CD4-positive, alpha-beta memory T cell (primary cell): ENCODE measurements around the gene CNMD. TPM values are rescaled to one million over a fixed set of nuclear protein-coding genes. Genes with fewer than 3 reads are reported as not detected.

ENCODE experiments used
- CTCF ChIA-PET: fragments of 350-600 bp; sonication (Branson Sonifier 250); formaldehyde crosslinking; loops from one replicate; lab custom pipeline; 2021; ENCODE audit warnings: inconsistent platforms; ENCODE audit not compliant: partially characterized antibody; lab: Charles Lee
- POLR2A ChIA-PET: fragments of 350-600 bp; sonication (Branson Sonifier 250); formaldehyde crosslinking; loops from one replicate; lab custom pipeline; 2021; ENCODE audit not compliant: partially characterized antibody; lab: Charles Lee
- DNase-seq, 5 donors: peaks; one replicate each; pipeline versions ENCODE4 v3.0.0 to v3.0.0-alpha.2; 2020 to 2022; ENCODE audit warnings: mixed read lengths in 1 of 5
- H3K27ac ChIP-seq: one replicate; pipeline ENCODE4 v1.7.0; 2013; ENCODE audit warnings: low read depth, low read length
- H3K27me3 ChIP-seq: 2 replicates; pipeline ENCODE4 v1.7.0; 2013; ENCODE audit warnings: mild to moderate bottlenecking, low read length, moderate library complexity; ENCODE audit not compliant: insufficient read depth
- H3K36me3 ChIP-seq: 2 replicates; pipeline ENCODE4 v1.7.0; 2013; ENCODE audit warnings: mild to moderate bottlenecking, low read length, moderate library complexity; ENCODE audit not compliant: insufficient read depth
- H3K4me1 ChIP-seq: 2 replicates; pipeline ENCODE4 v1.7.0; 2013; ENCODE audit warnings: mild to moderate bottlenecking, low read length, moderate library complexity; ENCODE audit not compliant: insufficient read depth
- H3K4me3 ChIP-seq, 2 donors: one replicate each; pipeline ENCODE4 v1.7.0; 2013; ENCODE audit warnings: low read length in 2 of 2, mild to moderate bottlenecking in 1 of 2
- H3K9me3 ChIP-seq, 2 donors: one replicate each; pipeline ENCODE4 v1.7.0; 2013; ENCODE audit warnings: low read length in 2 of 2, control low read depth in 1 of 2; ENCODE audit not compliant: control insufficient read depth in 1 of 2
- H3K27ac Mint-ChIP-seq, 7 donors: one replicate each; pipeline ENCODE4 v1.8.0; 2020 to 2021; ENCODE audit warnings: mixed read lengths in 7 of 7, mild to moderate bottlenecking in 6 of 7, inconsistent platforms in 3 of 7, moderate library complexity in 3 of 7
- H3K27me3 Mint-ChIP-seq, 2 donors: one replicate each; pipeline ENCODE4 v1.8.0; 2020 to 2021; ENCODE audit warnings: mixed read lengths in 2 of 2
- H3K36me3 Mint-ChIP-seq, 2 donors: one replicate each; pipeline ENCODE4 v1.8.0; 2020 to 2021; ENCODE audit warnings: mixed read lengths in 2 of 2, inconsistent platforms in 1 of 2, mild to moderate bottlenecking in 1 of 2
- H3K4me1 Mint-ChIP-seq, 4 donors: one replicate each; pipeline ENCODE4 v1.8.0; 2020 to 2021; ENCODE audit warnings: mixed read lengths in 4 of 4, mild to moderate bottlenecking in 1 of 4
- H3K4me3 Mint-ChIP-seq, 8 donors: one replicate each; pipeline ENCODE4 v1.8.0; 2020 to 2021; ENCODE audit warnings: mixed read lengths in 8 of 8, mild to moderate bottlenecking in 7 of 8, moderate library complexity in 6 of 8, inconsistent platforms in 3 of 8
- H3K9me3 Mint-ChIP-seq, 8 donors: one replicate each; pipeline ENCODE4 v1.8.0; 2020 to 2021; ENCODE audit warnings: mixed read lengths in 8 of 8, mild to moderate bottlenecking in 5 of 8, inconsistent platforms in 3 of 8, moderate library complexity in 1 of 8
- intact Hi-C: fragments of 100-400 bp; cut with micrococcal nuclease; formaldehyde crosslinking; loops from one replicate; pipeline ENCODE4 v1.15.1; 2023
- polyA plus RNA-seq, 2 donors: library from polyadenylated mRNA; unstranded; fragments of 300-500 nt; fragmentation: Illumina TruSeq; gene quantifications; one replicate each; pipeline ENCODE4 v1.2.3, GENCODE V29; 2021
- total RNA-seq, 2 experiments: library from RNA; stranded (reverse); gene quantifications; one replicate each; pipeline ENCODE4 v1.2.3, GENCODE V29; 2021

CNMD gene
- total and polyA plus RNA-seq, 4 experiments from 2014 or later: not detected

- no peak for DNase-seq
- CTCF ChIA-PET: no interaction called here
- no peaks in the 10 kb centered on the region for H3K36me3 Mint-ChIP-seq
- Histone ChIP-seq H3K9me3 (no peaks in the 10 kb centered on the region), H3K27me3 (no peaks in the 10 kb centered on the region), H3K36me3 (no peaks in the 10 kb centered on the region), H3K27ac (no peak overlapping the region), H3K4me1 (no peaks in the 10 kb centered on the region), H3K4me3 (no peak overlapping the region)
- intact Hi-C loops: no loop called here
- H3K27ac Mint-ChIP-seq: no peak overlapping the region
- no peaks in the 10 kb centered on the region for H3K4me1 Mint-ChIP-seq
- H3K9me3 Mint-ChIP-seq: peaks cover 0 to 15% (median 4%) of the 10 kb centered on the region in 8 donors
- H3K27me3 Mint-ChIP-seq: peaks cover 29 to 37% of the 10 kb centered on the region in 2 donors
- no peak overlapping the region for H3K4me3 Mint-ChIP-seq
- POLR2A ChIA-PET: no interaction called here
Measured at GRCh38 chr13:52744842-52745375, 5.3 kb upstream of the CNMD start.

DNA sequence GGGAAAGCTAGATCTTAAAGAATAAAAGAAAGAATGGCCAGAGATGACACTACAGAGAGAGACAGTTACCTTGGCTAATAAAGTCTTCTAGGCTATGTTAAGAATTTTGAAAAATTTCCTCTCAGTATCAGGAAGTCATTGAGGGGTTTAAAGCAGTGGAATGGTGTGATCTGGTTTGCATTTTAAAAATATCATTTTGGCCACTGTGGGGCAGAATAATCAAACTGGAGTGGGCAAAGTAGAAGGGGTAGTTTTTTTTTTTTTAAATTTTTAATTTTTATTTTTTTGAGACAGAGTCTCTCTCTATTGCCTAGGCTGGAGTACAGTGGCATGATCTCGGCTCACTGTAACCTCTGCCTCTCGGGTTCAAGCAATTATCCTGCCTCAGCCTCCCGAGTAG, 4.4 kb upstream of the CNMD start:
- DNase-seq: no peak
- Histone ChIP-seq H3K9me3 (no peaks in the 10 kb centered on the region), H3K4me1 (no peaks in the 10 kb centered on the region), H3K36me3 (no peaks in the 10 kb centered on the region), H3K27me3 (no peaks in the 10 kb centered on the region), H3K27ac (no peak overlapping the region), H3K4me3 (no peak overlapping the region)
- Mint-ChIP-seq H3K36me3 (no peaks in the 10 kb centered on the region), H3K9me3 (peaks cover 0 to 15% (median 4%) of the 10 kb centered on the region in 8 donors), H3K27me3 (peaks cover 32 to 39% of the 10 kb centered on the region in 2 donors), H3K4me3 (no peak overlapping the region), H3K4me1 (no peaks in the 10 kb centered on the region), H3K27ac (no peak overlapping the region)
- intact Hi-C loops: no loop called here
- ChIA-PET POLR2A (no interaction called here), CTCF (no interaction called here)

DNA sequence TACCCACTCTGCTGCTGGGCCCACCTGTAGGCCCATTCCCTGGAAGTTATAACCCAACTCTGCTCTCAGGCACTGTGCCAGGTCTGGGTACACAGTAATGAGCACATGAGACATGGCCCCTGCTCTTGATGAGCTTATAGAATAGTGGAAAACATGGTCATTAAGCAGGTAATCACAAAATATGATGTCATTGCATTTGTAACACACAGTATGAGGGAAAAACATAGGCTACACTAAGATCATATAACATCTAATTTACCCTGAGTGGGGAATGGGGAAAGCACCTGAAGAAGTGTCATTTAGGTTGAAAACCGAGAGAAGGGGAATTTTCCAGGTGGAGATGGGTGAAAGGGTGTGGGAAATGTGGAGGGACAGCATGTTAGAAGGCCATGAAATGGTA, 3.9 kb upstream of the CNMD start:
- POLR2A ChIA-PET: no interaction called here
- H3K4me3 Mint-ChIP-seq: no peak overlapping the region
- H3K36me3 ChIP-seq: no peaks in the 10 kb centered on the region
- H3K9me3 Mint-ChIP-seq: peaks cover 0 to 15% (median 4%) of the 10 kb centered on the region in 8 donors
- H3K27me3 ChIP-seq: no peaks in the 10 kb centered on the region
- no peak for DNase-seq
- H3K4me1 ChIP-seq: no peaks in the 10 kb centered on the region
- no peaks in the 10 kb centered on the region for H3K9me3 ChIP-seq
- peaks cover 0 to 1% (median under 1%) of the 10 kb centered on the region in 4 donors for H3K4me1 Mint-ChIP-seq
- H3K36me3 Mint-ChIP-seq: no peaks in the 10 kb centered on the region
- peak overlapping the region in 1 of 7 donors; percentile 42 for H3K27ac Mint-ChIP-seq
- H3K4me3 ChIP-seq: no peak overlapping the region
- CTCF ChIA-PET: no interaction called here
- intact Hi-C loops: no loop called here
- no peak overlapping the region for H3K27ac ChIP-seq
- H3K27me3 Mint-ChIP-seq: peaks cover 33 to 40% of the 10 kb centered on the region in 2 donors

GRCh38 chr13:52738719-52739467, 727 bp downstream of the CNMD start:
- Mint-ChIP-seq H3K4me3 (peak overlapping the region in 2 of 8 donors; percentile 24 to 27), H3K27me3 (peaks cover 40 to 43% of the 10 kb centered on the region in 2 donors), H3K4me1 (peaks cover 0 to 8% (median 1%) of the 10 kb centered on the region in 4 donors), H3K36me3 (no peaks in the 10 kb centered on the region), H3K27ac (no peak overlapping the region), H3K9me3 (peaks cover 0 to 14% (median 4%) of the 10 kb centered on the region in 8 donors)
- Histone ChIP-seq H3K9me3 (no peaks in the 10 kb centered on the region), H3K4me1 (no peaks in the 10 kb centered on the region), H3K27ac (no peak overlapping the region), H3K4me3 (no peak overlapping the region), H3K36me3 (no peaks in the 10 kb centered on the region), H3K27me3 (no peaks in the 10 kb centered on the region)
- intact Hi-C loops: no loop called here
- DNase-seq: no peak
- CTCF ChIA-PET: interaction anchor here (0.7 to 1.2 kb wide), 3 partner anchors 9 to 36 kb away, joined by 3 read pairs; no protein-coding TSS in a partner anchor
- POLR2A ChIA-PET: no interaction called here

- Mint-ChIP-seq H3K27me3 (peaks cover 41 to 45% of the 10 kb centered on the region in 2 donors), H3K36me3 (no peaks in the 10 kb centered on the region), H3K9me3 (peaks cover 0 to 9% (median 4%) of the 10 kb centered on the region in 8 donors), H3K4me3 (peak overlapping the region in 2 of 8 donors; percentile 17 to 23), H3K4me1 (peaks cover 0 to 8% (median 1%) of the 10 kb centered on the region in 4 donors), H3K27ac (no peak overlapping the region)
- Histone ChIP-seq H3K4me3 (no peak overlapping the region), H3K36me3 (no peaks in the 10 kb centered on the region), H3K4me1 (no peaks in the 10 kb centered on the region), H3K9me3 (no peaks in the 10 kb centered on the region), H3K27me3 (no peaks in the 10 kb centered on the region), H3K27ac (no peak overlapping the region)
- POLR2A ChIA-PET: no interaction called here
- intact Hi-C loops: no loop called here
- DNase-seq: no peak
- CTCF ChIA-PET: interaction anchor here (1.2 kb wide), 2 partner anchors 9 to 10 kb away, joined by 3 read pairs; no protein-coding TSS in a partner anchor
Measured at GRCh38 chr13:52737965-52738364, 1.7 kb downstream of the CNMD start.

- Histone ChIP-seq H3K36me3 (no peaks in the 10 kb centered on the region), H3K4me3 (no peak overlapping the region), H3K27me3 (no peaks in the 10 kb centered on the region), H3K4me1 (no peaks in the 10 kb centered on the region), H3K9me3 (no peaks in the 10 kb centered on the region), H3K27ac (no peak overlapping the region)
- Mint-ChIP-seq H3K27ac (no peak overlapping the region), H3K9me3 (peaks cover 0 to 4% (median 1%) of the 10 kb centered on the region in 8 donors), H3K27me3 (peaks cover 36 to 40% of the 10 kb centered on the region in 2 donors), H3K4me3 (no peak overlapping the region), H3K4me1 (peaks cover 0 to 8% (median 1%) of the 10 kb centered on the region in 4 donors), H3K36me3 (no peaks in the 10 kb centered on the region)
- no peak for DNase-seq
- ChIA-PET CTCF (interaction anchor here (1.2 kb wide), 2 partner anchors 8 to 10 kb away, joined by 3 read pairs; no protein-coding TSS in a partner anchor), POLR2A (no interaction called here)
- intact Hi-C loops: no loop called here
Measured at GRCh38 chr13:52737451-52737850, 2.2 kb downstream of the CNMD start.

- intact Hi-C loops: no loop called here
- Histone ChIP-seq H3K27ac (no peak overlapping the region), H3K4me1 (no peaks in the 10 kb centered on the region), H3K27me3 (no peaks in the 10 kb centered on the region), H3K4me3 (no peak overlapping the region), H3K9me3 (no peaks in the 10 kb centered on the region), H3K36me3 (no peaks in the 10 kb centered on the region)
- no peak overlapping the region for H3K27ac Mint-ChIP-seq
- H3K4me3 Mint-ChIP-seq: no peak overlapping the region
- ChIA-PET POLR2A (no interaction called here), CTCF (no interaction called here)
- H3K9me3 Mint-ChIP-seq: no peaks in the 10 kb centered on the region
- no peaks in the 10 kb centered on the region for H3K36me3 Mint-ChIP-seq
- DNase-seq: no peak
- H3K4me1 Mint-ChIP-seq: peaks cover 0 to 8% (median 1%) of the 10 kb centered on the region in 4 donors
- H3K27me3 Mint-ChIP-seq: peaks cover 35 to 37% of the 10 kb centered on the region in 2 donors
Measured at GRCh38 chr13:52736891-52737290, 2.7 kb downstream of the CNMD start.
